Lower leg skin (tissue), 3 donors: Measurements from ENCODE around the gene APOBEC3B.

Source experiments
- CTCF ChIP-seq, 3 donors: fragments of 450-650 bp; IDR thresholded peaks; one replicate each; pipeline ENCODE4 v1.5.1; 2016; ENCODE audit warnings: antibody characterized with exemption in 3 of 3, mild to moderate bottlenecking in 3 of 3, moderate library complexity in 2 of 3
- POLR2A ChIP-seq, 2 donors: fragments of 450-650 bp; IDR thresholded peaks; one replicate each; pipeline ENCODE4 v1.6.1; 2016 to 2017; ENCODE audit warnings: antibody characterized with exemption in 2 of 2, mild to moderate bottlenecking in 1 of 2, moderate library complexity in 1 of 2

GRCh38 chr22:38944653-38945052 lies 37.5 kb upstream of the APOBEC3B start:
- TF ChIP-seq CTCF (IDR thresholded peaks at IDR 0.05), result no peak
- no peak for TF ChIP-seq POLR2A (IDR thresholded peaks at IDR 0.05)
